ENCODE results near the gene PAM16. TPM values are rescaled to one million over a fixed set of nuclear protein-coding genes. Genes with fewer than 3 reads are reported as not detected.
"Not testable (repeated sequence)": the region's sequence is repeated elsewhere in the genome, so short reads cannot be mapped to it uniquely, and the experiment has no call there.

PAM16 gene
- total RNA-seq, 1 donor from 2014 or later, result 33.5 TPM

DNA sequence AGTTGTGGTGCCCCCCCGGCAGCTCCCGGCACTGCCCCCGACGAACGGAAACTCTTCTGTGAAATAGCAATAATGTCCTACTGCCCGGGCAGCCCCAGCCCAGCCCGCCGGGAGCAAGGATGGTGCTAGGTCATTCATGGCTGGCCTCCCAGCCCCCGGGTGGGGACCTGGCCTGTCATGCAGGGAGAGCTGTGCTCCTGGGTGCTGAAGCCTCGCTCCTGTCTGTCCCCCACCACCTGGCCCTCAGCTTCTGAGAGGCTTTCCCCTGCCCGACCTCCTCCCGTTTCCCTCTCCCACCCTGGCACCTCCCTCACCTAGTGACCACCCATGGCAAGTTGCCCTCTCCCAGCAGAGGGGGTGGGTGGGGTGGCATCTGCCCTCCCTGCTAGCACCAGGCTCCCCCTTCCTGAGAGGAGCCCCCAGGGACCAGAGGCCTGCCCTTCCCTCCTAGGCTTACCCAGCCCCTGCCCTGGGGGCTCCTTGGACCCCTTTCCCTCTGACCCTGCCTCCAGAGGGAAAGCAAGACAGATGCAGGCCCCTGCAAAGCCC is 13.5 kb downstream of the PAM16 start:
- H3K36me3 Mint-ChIP-seq (ENCODE audit: insufficient read depth), result peaks cover 5% of the 10 kb centered on the region
- H3K4me1 Mint-ChIP-seq (ENCODE audit: low read depth), result peaks cover 9% of the 10 kb centered on the region

GRCh38 chr16:4336701-4337539 is 14.2 kb downstream of the PAM16 start:
- no peaks in the 10 kb centered on the region for H3K9me3 Mint-ChIP-seq (ENCODE audit: low read depth)
- H3K27ac Mint-ChIP-seq, result no peak overlapping the region
- no peaks in the 10 kb centered on the region for H3K27me3 Mint-ChIP-seq
- TF ChIP-seq, protein P1, sequence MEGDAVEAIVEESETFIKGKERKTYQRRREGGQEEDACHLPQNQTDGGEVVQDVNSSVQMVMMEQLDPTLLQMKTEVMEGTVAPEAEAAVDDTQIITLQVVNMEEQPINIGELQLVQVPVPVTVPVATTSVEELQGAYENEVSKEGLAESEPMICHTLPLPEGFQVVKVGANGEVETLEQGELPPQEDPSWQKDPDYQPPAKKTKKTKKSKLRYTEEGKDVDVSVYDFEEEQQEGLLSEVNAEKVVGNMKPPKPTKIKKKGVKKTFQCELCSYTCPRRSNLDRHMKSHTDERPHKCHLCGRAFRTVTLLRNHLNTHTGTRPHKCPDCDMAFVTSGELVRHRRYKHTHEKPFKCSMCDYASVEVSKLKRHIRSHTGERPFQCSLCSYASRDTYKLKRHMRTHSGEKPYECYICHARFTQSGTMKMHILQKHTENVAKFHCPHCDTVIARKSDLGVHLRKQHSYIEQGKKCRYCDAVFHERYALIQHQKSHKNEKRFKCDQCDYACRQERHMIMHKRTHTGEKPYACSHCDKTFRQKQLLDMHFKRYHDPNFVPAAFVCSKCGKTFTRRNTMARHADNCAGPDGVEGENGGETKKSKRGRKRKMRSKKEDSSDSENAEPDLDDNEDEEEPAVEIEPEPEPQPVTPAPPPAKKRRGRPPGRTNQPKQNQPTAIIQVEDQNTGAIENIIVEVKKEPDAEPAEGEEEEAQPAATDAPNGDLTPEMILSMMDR (IDR thresholded peaks at IDR 0.05; ENCODE audit: unreplicated experiment), result no peak
- peaks cover 5% of the 10 kb centered on the region for H3K36me3 Mint-ChIP-seq (ENCODE audit: insufficient read depth)
- no peak overlapping the region for H3K4me3 Mint-ChIP-seq (ENCODE audit: low read depth)
- DNase-seq (ENCODE audit: low spot score, unreplicated experiment), result no peak
- peaks cover 9% of the 10 kb centered on the region for H3K4me1 Mint-ChIP-seq (ENCODE audit: low read depth)

More for the DNA sequence above, 13.5 kb downstream of the PAM16 start:
- Mint-ChIP-seq H3K27me3 (no peaks in the 10 kb centered on the region), H3K27ac (no peak overlapping the region), H3K9me3 (ENCODE audit: low read depth) (no peaks in the 10 kb centered on the region), H3K4me3 (ENCODE audit: low read depth) (no peak overlapping the region)
- TF ChIP-seq, protein P1 (IDR thresholded peaks at IDR 0.05; ENCODE audit: unreplicated experiment), result no peak
- DNase-seq (ENCODE audit: low spot score, unreplicated experiment), result no peak

GRCh38 chr16:4334724-4335495 is 16.2 kb downstream of the PAM16 start:
- Mint-ChIP-seq H3K36me3 (ENCODE audit: insufficient read depth) (peaks cover 5% of the 10 kb centered on the region), H3K4me3 (ENCODE audit: low read depth) (no peak overlapping the region), H3K4me1 (ENCODE audit: low read depth) (peaks cover 9% of the 10 kb centered on the region), H3K27me3 (no peaks in the 10 kb centered on the region), H3K27ac (no peak overlapping the region), H3K9me3 (ENCODE audit: low read depth) (no peaks in the 10 kb centered on the region)
- DNase-seq (ENCODE audit: low spot score, unreplicated experiment), result no peak
- TF ChIP-seq, protein P1 (IDR thresholded peaks at IDR 0.05; ENCODE audit: unreplicated experiment), result no peak

- not testable (repeated sequence) for DNase-seq (ENCODE audit: low spot score, unreplicated experiment); H3K36me3 Mint-ChIP-seq (ENCODE audit: insufficient read depth); H3K9me3 Mint-ChIP-seq (ENCODE audit: low read depth); H3K27ac Mint-ChIP-seq; H3K4me3 Mint-ChIP-seq (ENCODE audit: low read depth); H3K27me3 Mint-ChIP-seq
- peaks cover 11% of the 10 kb centered on the region for H3K4me1 Mint-ChIP-seq (ENCODE audit: low read depth)
Observed at GRCh38 chr16:4333714-4334113, 17.4 kb downstream of the PAM16 start.

DNA sequence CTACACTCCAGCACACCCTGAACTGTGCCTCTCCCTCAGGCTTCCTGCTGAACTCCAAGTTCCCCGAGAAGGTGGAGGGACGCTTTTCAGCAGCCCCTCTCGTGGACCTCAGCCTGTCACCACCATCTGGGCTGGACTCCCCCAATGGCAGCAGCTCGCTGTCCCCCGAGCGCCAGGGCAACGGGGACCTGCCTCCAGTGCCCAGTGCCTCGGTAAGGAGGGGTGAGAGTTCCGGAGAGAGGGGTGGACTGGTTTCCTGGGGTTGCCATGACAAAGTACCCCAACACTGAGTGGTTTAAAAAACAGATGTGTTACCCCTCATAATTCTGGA is 17.8 kb downstream of the PAM16 start:
- no peak for DNase-seq (ENCODE audit: low spot score, unreplicated experiment)
- no peak overlapping the region for H3K4me3 Mint-ChIP-seq (ENCODE audit: low read depth)
- no peak overlapping the region for H3K27ac Mint-ChIP-seq
- H3K36me3 Mint-ChIP-seq (ENCODE audit: insufficient read depth), result peaks cover 5% of the 10 kb centered on the region
- H3K27me3 Mint-ChIP-seq, result no peaks in the 10 kb centered on the region
- no peaks in the 10 kb centered on the region for H3K9me3 Mint-ChIP-seq (ENCODE audit: low read depth)
- TF ChIP-seq, protein P1 (IDR thresholded peaks at IDR 0.05; ENCODE audit: unreplicated experiment), result no peak
- H3K4me1 Mint-ChIP-seq (ENCODE audit: low read depth), result peaks cover 13% of the 10 kb centered on the region
